ENCODE measurements around the gene SMARCA4.
"Not testable (repeated sequence)": the region's sequence is repeated elsewhere in the genome, so short reads cannot be mapped to it uniquely, and the experiment has no call there.

The SMARCA4 gene

GRCh38 chr19:10981252-10981895 lies 20.5 kb downstream of the SMARCA4 start:
- no peak for DNase-seq

- no peak for DNase-seq
Observed at GRCh38 chr19:10983026-10983425, 22.2 kb downstream of the SMARCA4 start.

- DNase-seq, result no peak
Observed at GRCh38 chr19:10984166-10984735, 23.4 kb downstream of the SMARCA4 start.

GRCh38 chr19:10985502-10985901 lies 24.7 kb downstream of the SMARCA4 start:
- DNase-seq, result no peak

DNA sequence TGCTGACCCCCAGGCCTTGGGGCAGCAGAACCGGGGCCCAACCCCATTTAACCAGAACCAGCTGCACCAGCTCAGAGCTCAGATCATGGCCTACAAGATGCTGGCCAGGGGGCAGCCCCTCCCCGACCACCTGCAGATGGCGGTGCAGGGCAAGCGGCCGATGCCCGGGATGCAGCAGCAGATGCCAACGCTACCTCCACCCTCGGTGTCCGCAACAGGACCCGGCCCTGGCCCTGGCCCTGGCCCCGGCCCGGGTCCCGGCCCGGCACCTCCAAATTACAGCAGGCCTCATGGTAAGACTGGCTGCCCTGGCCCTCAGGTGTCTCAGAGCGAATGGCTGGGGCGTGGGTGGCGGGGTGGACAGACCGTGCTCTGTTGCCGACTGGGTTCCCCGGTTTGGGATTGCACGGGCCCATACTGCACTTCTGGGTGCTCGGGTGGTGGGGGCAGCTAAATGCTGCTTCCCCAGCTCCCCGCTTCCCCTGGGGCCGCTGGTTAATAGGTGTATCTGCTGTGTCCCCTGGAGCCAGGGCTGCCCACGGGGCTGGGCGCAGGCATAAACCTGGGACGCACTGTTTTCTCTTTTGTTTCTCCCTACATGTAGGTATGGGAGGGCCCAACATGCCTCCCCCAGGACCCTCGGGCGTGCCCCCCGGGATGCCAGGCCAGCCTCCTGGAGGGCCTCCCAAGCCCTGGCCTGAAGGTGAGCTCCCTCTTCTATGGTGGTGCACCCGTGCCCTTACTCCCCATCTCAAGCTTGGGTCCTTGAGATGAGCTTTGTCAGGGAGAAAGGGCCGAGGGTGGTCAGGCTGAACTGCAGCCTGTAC lies 25.7 kb downstream of the SMARCA4 start:
- DNase-seq, result no peak

DNA sequence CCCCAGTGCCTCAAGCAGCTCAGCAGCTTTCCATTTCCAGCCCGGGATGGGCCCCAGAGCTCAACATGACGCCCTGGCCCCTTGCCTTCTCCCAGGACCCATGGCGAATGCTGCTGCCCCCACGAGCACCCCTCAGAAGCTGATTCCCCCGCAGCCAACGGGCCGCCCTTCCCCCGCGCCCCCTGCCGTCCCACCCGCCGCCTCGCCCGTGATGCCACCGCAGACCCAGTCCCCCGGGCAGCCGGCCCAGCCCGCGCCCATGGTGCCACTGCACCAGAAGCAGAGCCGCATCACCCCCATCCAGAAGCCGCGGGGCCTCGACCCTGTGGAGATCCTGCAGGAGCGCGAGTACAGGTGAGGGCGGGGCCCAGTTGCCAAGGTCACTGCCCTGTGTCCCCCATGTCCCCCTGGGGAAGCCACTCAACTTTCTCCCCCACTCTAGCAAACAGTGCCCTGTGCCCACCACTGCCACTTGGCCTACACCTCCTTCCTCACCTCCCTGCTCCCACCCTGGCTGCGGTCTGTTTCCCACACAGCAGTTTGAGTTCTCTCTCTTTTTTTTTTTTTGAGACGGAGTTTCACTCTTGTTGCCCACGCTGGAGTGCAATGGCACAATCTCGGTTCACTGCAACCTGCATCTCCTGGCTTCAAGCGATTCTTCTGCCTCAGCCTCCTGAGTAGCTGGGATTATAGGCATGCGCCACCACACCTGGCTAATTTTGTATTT lies 26.9 kb downstream of the SMARCA4 start:
- no peak for DNase-seq

- DNase-seq, result no peak
Observed at GRCh38 chr19:10988380-10988779, 27.6 kb downstream of the SMARCA4 start.

DNA sequence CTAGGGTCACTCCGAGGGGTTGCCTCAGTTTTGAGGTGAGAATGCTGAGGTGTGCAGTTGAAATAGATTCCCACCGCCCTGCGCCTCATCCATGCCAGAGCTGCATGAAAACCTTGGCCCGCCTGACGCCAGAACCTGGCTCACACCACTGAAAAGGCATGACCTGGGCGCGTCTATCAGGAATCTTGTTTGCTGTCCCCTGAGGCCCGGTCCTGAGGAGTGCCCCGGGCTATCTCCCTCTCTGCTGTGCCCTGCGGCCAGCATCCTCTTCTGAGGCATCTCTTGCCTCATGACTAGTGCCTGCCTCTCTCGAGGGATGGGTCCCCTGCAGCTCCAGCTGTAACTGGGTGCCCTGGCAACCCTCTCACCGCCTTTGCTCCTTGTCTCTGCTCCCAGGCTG lies 28.1 kb downstream of the SMARCA4 start:
- no peak for DNase-seq

DNA sequence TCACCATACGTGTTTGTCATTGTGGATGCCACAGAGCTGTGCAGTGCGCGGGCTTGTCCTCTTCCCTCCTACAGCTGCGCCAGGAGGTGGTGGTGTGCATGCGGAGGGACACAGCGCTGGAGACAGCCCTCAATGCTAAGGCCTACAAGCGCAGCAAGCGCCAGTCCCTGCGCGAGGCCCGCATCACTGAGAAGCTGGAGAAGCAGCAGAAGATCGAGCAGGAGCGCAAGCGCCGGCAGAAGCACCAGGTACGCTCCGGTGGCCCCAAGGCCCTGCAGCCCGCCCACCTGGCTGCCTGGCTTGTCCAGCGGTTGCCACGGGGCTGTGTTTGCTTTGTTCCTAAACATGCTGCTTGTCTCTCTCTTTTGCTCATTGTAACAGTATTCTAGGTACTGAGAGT lies 30.2 kb downstream of the SMARCA4 start:
- no peak for DNase-seq

DNA sequence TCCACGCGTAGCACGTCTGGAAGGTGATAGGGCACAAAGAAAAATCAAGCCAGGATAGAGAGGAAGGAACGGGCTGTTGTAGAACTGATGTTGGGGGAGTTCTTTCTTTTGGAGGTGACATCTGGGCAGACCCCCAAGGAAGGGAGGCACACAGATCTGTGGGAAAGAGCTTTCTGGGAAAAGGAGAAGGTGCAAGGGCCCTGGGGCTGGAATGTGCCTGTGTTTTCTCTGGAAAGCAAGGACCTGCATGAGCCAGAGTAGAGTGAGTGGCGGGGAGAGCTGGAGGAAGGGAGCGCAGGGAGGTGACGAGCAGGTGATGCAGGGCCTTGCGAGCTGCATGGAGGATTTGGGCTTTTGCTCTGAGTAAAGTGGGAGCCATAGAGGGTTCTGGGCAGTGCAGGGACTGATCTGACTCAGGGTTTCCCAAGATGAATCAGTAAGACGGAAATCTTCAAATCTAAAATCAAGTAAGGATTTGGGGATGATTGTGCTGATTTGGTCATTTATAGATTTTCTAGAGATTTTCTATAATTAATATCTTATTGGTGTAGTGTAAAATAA lies 30.8 kb downstream of the SMARCA4 start:
- DNase-seq, result no peak

- not testable (repeated sequence) for DNase-seq
Observed at GRCh38 chr19:10992174-10992573, 31.3 kb downstream of the SMARCA4 start.

- no peak for DNase-seq
Observed at GRCh38 chr19:10995926-10996600, 35.2 kb downstream of the SMARCA4 start.

DNA sequence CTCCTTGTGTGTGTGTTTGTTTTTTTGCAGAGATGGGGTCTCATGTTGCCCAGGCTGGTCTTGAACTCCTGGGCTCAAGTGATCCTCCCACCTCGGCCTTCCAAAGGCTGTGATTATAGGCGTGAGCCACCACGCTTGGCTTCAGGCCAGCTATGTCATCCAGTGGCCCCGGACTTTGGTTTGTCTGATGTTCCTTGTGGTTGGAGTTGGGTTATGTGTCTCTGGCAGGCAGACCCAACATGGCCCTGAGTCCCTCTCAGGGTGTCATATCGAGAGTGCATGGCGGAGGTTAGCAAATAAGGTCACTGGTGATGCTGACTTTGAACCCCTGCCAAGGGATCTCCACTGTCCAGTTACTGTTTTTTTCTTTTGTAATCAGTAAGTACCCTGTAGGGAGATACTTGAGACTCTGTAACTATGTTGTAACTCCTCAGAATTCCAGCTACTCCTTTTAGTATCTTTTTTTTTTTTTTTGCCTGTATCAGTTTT lies 37.3 kb downstream of the SMARCA4 start:
- no peak for DNase-seq

DNA sequence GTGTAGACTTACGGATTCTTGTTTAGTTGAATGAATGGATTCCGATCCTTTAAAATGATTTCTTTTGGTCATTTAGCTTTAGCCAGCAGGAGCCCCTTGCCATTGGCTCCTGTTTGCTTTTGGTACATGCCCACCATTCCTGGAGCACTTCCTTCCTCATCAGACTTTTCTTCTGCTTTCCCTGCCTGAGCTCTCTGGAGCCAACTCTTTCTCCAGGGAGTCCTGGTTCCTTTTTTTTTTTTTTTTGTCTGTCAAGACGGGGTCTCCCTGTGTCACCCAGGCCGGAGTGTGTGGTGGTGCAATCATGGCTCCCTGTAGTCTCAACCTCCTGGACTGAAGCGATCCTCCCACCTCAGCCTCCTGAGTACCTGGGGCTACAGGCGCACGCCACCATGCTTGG lies 37.8 kb downstream of the SMARCA4 start:
- no peak for DNase-seq

GRCh38 chr19:11005521-11005920 lies 44.7 kb downstream of the SMARCA4 start:
- no peak for DNase-seq

DNA sequence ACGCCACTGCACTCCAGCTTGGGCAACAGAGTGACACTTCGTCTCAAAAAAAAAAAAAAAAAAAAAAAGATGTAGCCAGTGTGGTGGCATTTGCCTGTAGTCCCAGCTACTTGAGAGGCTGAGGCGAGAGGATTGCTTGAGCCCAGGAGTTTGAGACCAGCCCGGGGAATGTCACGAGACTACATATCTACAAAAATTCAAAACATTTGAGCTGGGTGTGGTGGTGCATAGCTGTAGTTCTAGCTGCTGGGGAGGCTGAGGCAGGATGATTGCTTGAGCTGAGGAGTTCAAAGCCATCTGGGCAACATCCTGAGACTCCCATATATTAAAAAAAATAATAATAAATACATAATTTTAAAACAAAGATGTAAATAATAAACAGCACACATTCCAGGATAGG lies 46.6 kb downstream of the SMARCA4 start:
- DNase-seq, result no peak

- no peak for DNase-seq
Observed at GRCh38 chr19:11007962-11008532, 47.2 kb downstream of the SMARCA4 start.

GRCh38 chr19:11010041-11010440 lies 49.2 kb downstream of the SMARCA4 start:
- DNase-seq, result no peak

DNA sequence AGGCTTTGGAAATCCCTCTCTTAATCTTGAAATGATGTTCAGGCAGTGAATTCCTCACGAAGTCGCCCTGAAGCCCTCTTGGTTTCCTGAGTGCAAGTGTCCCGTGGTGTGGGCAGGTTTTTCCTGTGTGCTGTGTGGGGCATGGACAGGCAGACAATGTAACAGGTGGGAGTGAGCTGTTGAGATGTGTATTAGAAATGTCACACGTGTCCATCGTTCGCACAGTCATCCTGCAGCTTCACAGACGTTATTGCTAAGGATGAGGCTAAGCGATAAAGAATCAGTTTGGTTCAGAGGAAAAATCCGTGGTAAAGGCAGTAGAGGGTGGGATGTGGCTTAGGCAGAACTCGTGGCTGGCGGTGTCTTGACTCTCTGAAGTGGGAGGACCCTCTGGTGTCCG lies 51.7 kb downstream of the SMARCA4 start:
- DNase-seq, result no peak

GRCh38 chr19:11013771-11014170 lies 52.9 kb downstream of the SMARCA4 start:
- no peak for DNase-seq

GRCh38 chr19:11014403-11014911 lies 53.6 kb downstream of the SMARCA4 start:
- no peak for DNase-seq

GRCh38 chr19:11016631-11017030 lies 55.8 kb downstream of the SMARCA4 start:
- DNase-seq, result no peak

Data from bone marrow (tissue), 2 donors.